IPS-20b (cell line): ENCODE measurements around the gene ZNF668.

Experiments
- H3K27ac ChIP-seq: one replicate; pipeline ENCODE4 v1.5.1; 2013; ENCODE audit warnings: low read length
- H3K27me3 ChIP-seq: 2 replicates; pipeline ENCODE4 v1.6.1; 2013; ENCODE audit warnings: mild to moderate bottlenecking, low read length, inconsistent platforms; ENCODE audit not compliant: insufficient read depth
- H3K36me3 ChIP-seq: 2 replicates; pipeline ENCODE4 v1.6.1; 2013; ENCODE audit warnings: low read depth, mild to moderate bottlenecking, inconsistent platforms, low read length, moderate library complexity; ENCODE audit not compliant: insufficient read depth
- H3K4me1 ChIP-seq: 2 replicates; pipeline ENCODE4 v1.6.1; 2013; ENCODE audit warnings: mild to moderate bottlenecking, control low read depth, inconsistent platforms, low read length, moderate library complexity; ENCODE audit not compliant: insufficient read depth
- H3K4me3 ChIP-seq: 2 replicates; pipeline ENCODE4 v1.5.1; 2013; ENCODE audit warnings: mild to moderate bottlenecking, low read length, inconsistent platforms
- H3K9ac ChIP-seq: 2 replicates; pipeline ENCODE4 v1.6.1; 2013; ENCODE audit warnings: low read depth, mild to moderate bottlenecking, inconsistent platforms, low read length, moderate library complexity
- H3K9me3 ChIP-seq: 2 replicates; pipeline ENCODE4 v1.6.1; 2013; ENCODE audit warnings: mild to moderate bottlenecking, low read depth, low read length, inconsistent platforms; ENCODE audit not compliant: insufficient read depth

ZNF668 gene

GRCh38 chr16:31073970-31074813 is at the start of gene ZNF668, which contains the start of gene ZNF646:
Gene ZNF668, minus strand, starts transcription at chr16:31074240. Its CDS starts 9,781 bp downstream, at chr16:31064459.
Gene ZNF646, plus strand, starts transcription at chr16:31074422. Its CDS starts 1,903 bp downstream, at chr16:31076325.
- Histone ChIP-seq H3K27me3 (no peaks in the 10 kb centered on the region), H3K9me3 (no peaks in the 10 kb centered on the region), H3K4me1 (peaks cover 6% of the 10 kb centered on the region), H3K36me3 (peaks cover 32% of the 10 kb centered on the region), H3K9ac (peak within 1 kb of the TSS; percentile 85), H3K27ac (peak within 1 kb of the TSS; percentile 43), H3K4me3 (peak within 1 kb of the TSS; percentile 89)

GRCh38 chr16:31120129-31120528 is 46.1 kb upstream of the ZNF668 start:
- Histone ChIP-seq H3K4me1 (peaks cover 5% of the 10 kb centered on the region), H3K27me3 (no peaks in the 10 kb centered on the region), H3K9ac (no peak overlapping the region), H3K36me3 (peaks cover 47% of the 10 kb centered on the region), H3K27ac (no peak overlapping the region), H3K4me3 (no peak overlapping the region), H3K9me3 (no peaks in the 10 kb centered on the region)

- H3K4me1 ChIP-seq, result peaks cover 5% of the 10 kb centered on the region
- no peaks in the 10 kb centered on the region for H3K9me3 ChIP-seq
- H3K36me3 ChIP-seq, result peaks cover 42% of the 10 kb centered on the region
- H3K4me3 ChIP-seq, result peak overlapping the region; percentile 85
- peak overlapping the region; percentile 44 for H3K27ac ChIP-seq
- peak overlapping the region; percentile 81 for H3K9ac ChIP-seq
- no peaks in the 10 kb centered on the region for H3K27me3 ChIP-seq
These were observed 44.4 kb upstream of the ZNF668 start for GRCh38 chr16:31118223-31119155.

GRCh38 chr16:31117384-31118222 is 43.6 kb upstream of the ZNF668 start, which contains the start of gene KAT8:
Gene KAT8, plus strand, starts transcription at chr16:31117664. Its CDS starts 18 bp downstream, at chr16:31117682.
- Histone ChIP-seq H3K36me3 (peaks cover 46% of the 10 kb centered on the region), H3K9me3 (no peaks in the 10 kb centered on the region), H3K4me3 (peak within 1 kb of the TSS; percentile 85), H3K4me1 (peaks cover 5% of the 10 kb centered on the region), H3K9ac (peak within 1 kb of the TSS; percentile 81), H3K27me3 (no peaks in the 10 kb centered on the region), H3K27ac (peak within 1 kb of the TSS; percentile 44)

- Histone ChIP-seq H3K9ac (no peak overlapping the region), H3K36me3 (peaks cover 44% of the 10 kb centered on the region), H3K9me3 (no peaks in the 10 kb centered on the region), H3K4me1 (peaks cover 5% of the 10 kb centered on the region), H3K4me3 (no peak overlapping the region), H3K27me3 (no peaks in the 10 kb centered on the region), H3K27ac (no peak overlapping the region)
These were observed 40.4 kb upstream of the ZNF668 start for GRCh38 chr16:31114468-31114867.

GRCh38 chr16:31113121-31114120 is 39.4 kb upstream of the ZNF668 start:
- Histone ChIP-seq H3K9me3 (no peaks in the 10 kb centered on the region), H3K27me3 (no peaks in the 10 kb centered on the region), H3K4me3 (no peak overlapping the region), H3K27ac (no peak overlapping the region), H3K36me3 (peaks cover 36% of the 10 kb centered on the region), H3K9ac (no peak overlapping the region), H3K4me1 (peaks cover 4% of the 10 kb centered on the region)

GRCh38 chr16:31112711-31113110 is 38.7 kb upstream of the ZNF668 start:
- Histone ChIP-seq H3K9ac (no peak overlapping the region), H3K4me3 (no peak overlapping the region), H3K9me3 (no peaks in the 10 kb centered on the region), H3K4me1 (no peaks in the 10 kb centered on the region), H3K36me3 (peaks cover 36% of the 10 kb centered on the region), H3K27ac (no peak overlapping the region), H3K27me3 (no peaks in the 10 kb centered on the region)

- Histone ChIP-seq H3K9ac (no peak overlapping the region), H3K4me1 (no peaks in the 10 kb centered on the region), H3K27ac (no peak overlapping the region), H3K36me3 (peaks cover 36% of the 10 kb centered on the region), H3K9me3 (no peaks in the 10 kb centered on the region), H3K4me3 (no peak overlapping the region), H3K27me3 (no peaks in the 10 kb centered on the region)
These were observed 37.9 kb upstream of the ZNF668 start for GRCh38 chr16:31111881-31112466.

GRCh38 chr16:31110106-31111034 is 36.3 kb upstream of the ZNF668 start:
- Histone ChIP-seq H3K4me3 (no peak overlapping the region), H3K4me1 (no peaks in the 10 kb centered on the region), H3K9ac (no peak overlapping the region), H3K9me3 (no peaks in the 10 kb centered on the region), H3K27me3 (no peaks in the 10 kb centered on the region), H3K27ac (no peak overlapping the region), H3K36me3 (peaks cover 36% of the 10 kb centered on the region)
